K562 (cell line): ENCODE data around the gene PRKG1. TPM values are rescaled to one million over a fixed set of nuclear protein-coding genes. Genes with fewer than 3 reads are reported as not detected.

Experiments used
- ATAC-seq: fragments of 200-7000 bp; cut with Tn5 transposase; 3 replicates; pipeline ENCODE4 v1.9.1; 2020; ENCODE audit warnings: moderate library complexity
- BruUV-seq: library from RNA; stranded (reverse); fragments of 400-500 nt; replicated peaks from 2 replicates; lab custom pipeline; 2021; lab: Mats Ljungman, UMichigan
- CTCF ChIA-PET: fragments of 300-600 bp; formaldehyde crosslinking; extraction: SDS; loops from one replicate; lab custom pipeline; 2021; ENCODE audit warnings: low intra/inter-chr PET ratio; lab: Yijun Ruan, JAX
- POLR2A ChIA-PET: fragments of 300-600, 350-650 bp; sonication (Branson Sonifier 250); formaldehyde crosslinking; extraction: SDS; loops from one replicate; lab custom pipeline; 2021; ENCODE audit warnings: antibody characterized with exemption, inconsistent platforms; lab: Yijun Ruan, JAX
- DNase-seq, 4 experiments: peaks; one replicate each; pipeline versions ENCODE4 v3.0.0 to v3.0.0-alpha.2; 2011 to 2018; ENCODE audit warnings: low spot score in 3 of 4, mixed read lengths in 3 of 4; ENCODE audit errors: extremely low read depth in 1 of 4
- FAIRE-seq: peaks from 2 replicates; lab custom pipeline; 2011; peaks lifted over from hg19 to GRCh38; lab: Jason Lieb, UNC
- H2AFZ ChIP-seq: 2 replicates; pipeline ENCODE4 v1.6.0; 2011; ENCODE audit warnings: low read depth, low read length, control low read depth, inconsistent platforms
- H3K27ac ChIP-seq: fragments of 200-600 bp; 3 replicates; pipeline ENCODE4 v1.8.0; 2011; ENCODE audit warnings: low read depth, mild to moderate bottlenecking, control low read depth, inconsistent platforms, low read length, moderate library complexity, mixed read lengths; ENCODE audit errors: extremely low read depth
- H3K27me3 ChIP-seq, 2 experiments: fragments of 300-600 bp in 1 of 2; 2 replicates in 1 of 2; 3 replicates in 1 of 2; pipeline versions ENCODE4 v1.6.0 to v1.8.0; 2011; ENCODE audit warnings: inconsistent platforms in 2 of 2, low read length in 2 of 2, mild to moderate bottlenecking in 1 of 2, mixed read lengths in 1 of 2, moderate library complexity in 1 of 2; ENCODE audit not compliant: control insufficient read depth in 2 of 2, insufficient read depth in 2 of 2
- H3K36me3 ChIP-seq: fragments of 300-600 bp; 3 replicates; pipeline ENCODE4 v1.8.0; 2011; ENCODE audit warnings: mild to moderate bottlenecking, low read length, inconsistent platforms; ENCODE audit not compliant: control insufficient read depth, insufficient read depth
- H3K4me1 ChIP-seq, 2 experiments: fragments of 200-600 bp in 1 of 2; replicated peaks in 1 of 2; 2 replicates in 1 of 2; 3 replicates in 1 of 2; pipeline versions ENCODE4 v1.5.1 to v1.8.0; 2011; ENCODE audit warnings: inconsistent platforms in 2 of 2, low read length in 2 of 2, mild to moderate bottlenecking in 1 of 2, mixed read lengths in 1 of 2, moderate library complexity in 1 of 2; ENCODE audit not compliant: control insufficient read depth in 2 of 2, insufficient read depth in 2 of 2
- H3K4me2 ChIP-seq: 2 replicates; pipeline ENCODE4 v1.6.1; 2011; ENCODE audit warnings: low read length, control low read depth, inconsistent platforms, mixed read lengths; ENCODE audit not compliant: insufficient read depth
- H3K4me3 ChIP-seq: fragments of 200-600 bp; sonication (generic), shearing (Covaris generic); 2 replicates; pipeline ENCODE4 v1.5.1; 2016; ENCODE audit warnings: control low read depth, inconsistent platforms
- H3K79me2 ChIP-seq: fragments of 200-600 bp; 3 replicates; pipeline ENCODE4 v1.8.0; 2011; ENCODE audit warnings: low read length, inconsistent platforms; ENCODE audit not compliant: control insufficient read depth, insufficient read depth
- H3K9ac ChIP-seq, 2 experiments: 2 replicates each; pipeline versions ENCODE4 v1.6.0 to v1.6.1; 2011; ENCODE audit warnings: low read depth in 2 of 2, low read length in 2 of 2, control low read depth in 1 of 2, inconsistent platforms in 1 of 2, mild to moderate bottlenecking in 1 of 2, mixed read lengths in 1 of 2; ENCODE audit not compliant: insufficient read depth in 1 of 2
- H3K9me1 ChIP-seq: one replicate; pipeline ENCODE4 v1.6.0; 2011; ENCODE audit warnings: inconsistent platforms, mild to moderate bottlenecking, low read length, moderate library complexity; ENCODE audit not compliant: control insufficient read depth, insufficient read depth
- H3K9me3 ChIP-seq: replicated peaks from 2 replicates; pipeline ENCODE4 v1.5.1; 2011; ENCODE audit warnings: low read depth, low read length, inconsistent platforms; ENCODE audit not compliant: control insufficient read depth, insufficient read depth
- H4K20me1 ChIP-seq: replicated peaks from 2 replicates; pipeline ENCODE4 v1.6.1; 2011; ENCODE audit warnings: low read length, inconsistent platforms, mixed read lengths; ENCODE audit not compliant: control insufficient read depth, insufficient read depth
- CC2D1A ChIP-seq: fragments of 450-650 bp; IDR thresholded peaks from 2 replicates; pipeline ENCODE4 v1.6.1; 2017; ENCODE audit warnings: mild to moderate bottlenecking
- ELF4 ChIP-seq: fragments of 450-650 bp; formaldehyde crosslinking; IDR thresholded peaks from 2 replicates; pipeline ENCODE4 v1.4.0; 2022; ENCODE audit warnings: missing genetic modification characterization
- HDAC2 ChIP-seq: fragments of 450-650 bp; IDR thresholded peaks from 2 replicates; pipeline ENCODE4 v1.6.1; 2016; ENCODE audit warnings: mild to moderate bottlenecking
- HMGN3 ChIP-seq: IDR thresholded peaks from 2 replicates; pipeline ENCODE4 v1.6.1; 2011; ENCODE audit warnings: borderline replicate concordance, low read depth, mild to moderate bottlenecking, mixed read lengths, low read length; ENCODE audit not compliant: insufficient read length; ENCODE audit errors: extremely low read depth
- HNRNPLL ChIP-seq: fragments of 200-400 bp; formaldehyde crosslinking; IDR thresholded peaks from 2 replicates; pipeline ENCODE4 v1.6.1; 2017; ENCODE audit warnings: low read length, low read depth, mild to moderate bottlenecking; ENCODE audit not compliant: poor library complexity, severe bottlenecking
- MAFK ChIP-seq: IDR thresholded peaks from 2 replicates; pipeline ENCODE4 v1.6.1; 2011; ENCODE audit warnings: low read length, improper control_type of control experiment
- MIER1 ChIP-seq: fragments of 450-650 bp; IDR thresholded peaks from 2 replicates; pipeline ENCODE4 v1.6.1; 2016; ENCODE audit warnings: antibody characterized with exemption, mild to moderate bottlenecking, low read depth
- NR4A1 ChIP-seq, 2 experiments: fragments of 250-450 bp in 1 of 2; fragments of 450-650 bp in 1 of 2; sonication (Bioruptor Pico) in 1 of 2; IDR thresholded peaks; 2 replicates each; pipeline versions ENCODE4 v1.4.0 to v1.6.1; 2016 to 2020; ENCODE audit warnings: mild to moderate bottlenecking in 2 of 2, missing compliant biosample characterization in 1 of 2, missing genetic modification characterization in 1 of 2, moderate library complexity in 1 of 2
- POLR3A ChIP-seq: IDR thresholded peaks from 2 replicates; pipeline ENCODE4 v1.6.1; 2011; ENCODE audit warnings: borderline replicate concordance, mild to moderate bottlenecking, moderate library complexity; ENCODE audit not compliant: insufficient read length, insufficient read depth; ENCODE audit errors: extremely low read depth
- RAD21 ChIP-seq, 2 experiments: fragments of 250-450 bp in 1 of 2; fragments of 450-650 bp in 1 of 2; sonication (Bioruptor Pico) in 1 of 2; formaldehyde crosslinking in 1 of 2; IDR thresholded peaks in 1 of 2; conservative IDR thresholded peaks in 1 of 2; 2 replicates each; pipeline versions ENCODE4 v1.4.0 to v1.8.0; 2020 to 2022; ENCODE audit warnings: mild to moderate bottlenecking in 2 of 2, moderate library complexity in 1 of 2
- WGBS: fragments of 100-300 bp; shearing (Covaris generic); methylation state at CpG from one replicate; pipeline ENCODE4 v1.1.6; 2016; ENCODE audit warnings: low coverage, mixed read lengths; ENCODE audit not compliant: insufficient coverage; ENCODE audit errors: missing lambda C conversion rate; 5-methylcytosine and 5-hydroxymethylcytosine counted together
- in situ Hi-C: fragments of 300-500 bp; cut with MboI; formaldehyde crosslinking; loops from 4 replicates; pipeline ENCODE4 v1.15.0; 2018; ENCODE audit warnings: inconsistent platforms, mixed read lengths
- intact Hi-C: fragments of 100-400 bp; cut with micrococcal nuclease; formaldehyde crosslinking; loops from 2 replicates; pipeline ENCODE4 v1.14.2; 2022
- polyA plus RNA-seq, 8 experiments: library from polyadenylated mRNA; depleted of rRNA in 4 of 8; stranded (reverse) in 5 of 8; unstranded in 3 of 8; fragments of >200 nt; fragmentation: Nextera tagmentation in 2 of 8; fragmentation: Illumina TruSeq in 1 of 8; extraction: Ambion mirVana in 2 of 8; extraction: Trizol in 1 of 8; gene quantifications; 2 replicates each; pipeline versions ENCODE4 v1.2.1 to v1.2.3, GENCODE V29; 2011 to 2014; ENCODE audit warnings: inconsistent platforms in 1 of 8, missing spikeins in 1 of 8
- total RNA-seq, 7 experiments: library from RNA; depleted of rRNA in 6 of 7; stranded (reverse); fragments of >200 nt in 6 of 7; fragmentation: Illumina TruSeq in 2 of 7; extraction: Trizol in 2 of 7; gene quantifications; 2 replicates each; pipeline versions ENCODE4 v1.2.1 to v1.2.3, GENCODE V29; 2011 to 2021; ENCODE audit warnings: low replicate concordance in 1 of 7
- TF ChIP-seq, protein P1 (sequence below): fragments of 250-450 bp; sonication (Bioruptor Pico); IDR thresholded peaks from 2 replicates; pipeline ENCODE4 v1.4.0; 2020; ENCODE audit warnings: borderline replicate concordance

The PRKG1 gene
- total and polyA plus RNA-seq, 9 of the 15 experiments (the other 6 are each of a cell fraction or from before 2014, with no cell fraction given): 0.22 TPM; not detected in 8

DNA sequence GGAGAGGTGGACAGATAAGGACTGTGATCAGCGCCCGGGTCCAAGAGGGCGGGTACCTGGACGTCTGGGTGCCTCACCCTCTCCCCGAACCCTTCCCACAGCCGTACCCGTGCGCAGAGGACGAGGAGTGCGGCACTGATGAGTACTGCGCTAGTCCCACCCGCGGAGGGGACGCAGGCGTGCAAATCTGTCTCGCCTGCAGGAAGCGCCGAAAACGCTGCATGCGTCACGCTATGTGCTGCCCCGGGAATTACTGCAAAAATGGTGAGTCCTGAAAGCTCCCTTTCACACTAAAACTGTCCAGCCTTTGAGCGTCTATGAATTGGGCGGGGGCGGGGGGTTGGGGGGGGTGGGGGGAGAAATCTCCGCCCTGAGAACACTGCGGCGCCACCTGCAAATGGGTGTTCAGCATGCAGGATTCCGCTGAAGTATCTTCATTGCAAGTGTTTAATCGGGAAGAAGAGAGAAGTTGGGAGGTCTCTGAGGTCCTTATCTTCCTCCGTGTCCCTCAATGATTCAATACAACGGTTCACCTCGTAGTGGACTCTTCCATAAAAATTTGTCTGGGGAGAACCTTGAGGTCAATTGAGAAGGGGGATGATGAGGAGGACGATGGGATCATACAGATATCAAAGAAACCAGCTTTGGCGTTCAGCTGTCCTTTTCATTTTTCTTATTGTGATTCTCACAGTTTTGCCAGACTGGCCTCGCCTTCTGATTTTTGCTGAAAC lies 1240.7 kb downstream of the PRKG1 start:
- CTCF ChIA-PET: no interaction called here
- DNase-seq (no peak), ATAC-seq (no peak), FAIRE-seq (no peak)
- Histone ChIP-seq H3K27ac (no peak overlapping the region), H3K36me3 (no peaks in the 10 kb centered on the region), H3K9me3 (no peaks in the 10 kb centered on the region; the same call in 1 of the 2 replicates), H3K4me2 (no peak overlapping the region), H2AFZ (no peak overlapping the region), H3K9me1 (no peaks in the 10 kb centered on the region), H3K79me2 (no peaks in the 10 kb centered on the region), H4K20me1 (no peaks in the 10 kb centered on the region), H3K4me3 (no peak overlapping the region), H3K27me3 (no peaks in the 10 kb centered on the region), H3K4me1 (peaks cover 0 to 3% of the 10 kb centered on the region in 2 experiments; a peak in 1 of 5 replicates), H3K9ac (no peak overlapping the region)
- in situ Hi-C loops (no loop called here), intact Hi-C loops (loop anchor here (5.0 kb wide), 1 partner anchor 172 kb away; no protein-coding TSS in a partner anchor)
- BruUV-seq: no TSS peak
- POLR2A ChIA-PET: no interaction called here
- TF ChIP-seq ELF4 (CRISPR knock-in tag) (no peak), MAFK (no peak), NR4A1 (CRISPR knock-in tag; IDR thresholded peaks at IDR 0.05) (no peak), NR4A1 (tag; IDR thresholded peaks at IDR 0.05) (no peak), HDAC2 (no peak)
- 23% methylated on average over 27 of the region's 36 CpGs for WGBS

DNA sequence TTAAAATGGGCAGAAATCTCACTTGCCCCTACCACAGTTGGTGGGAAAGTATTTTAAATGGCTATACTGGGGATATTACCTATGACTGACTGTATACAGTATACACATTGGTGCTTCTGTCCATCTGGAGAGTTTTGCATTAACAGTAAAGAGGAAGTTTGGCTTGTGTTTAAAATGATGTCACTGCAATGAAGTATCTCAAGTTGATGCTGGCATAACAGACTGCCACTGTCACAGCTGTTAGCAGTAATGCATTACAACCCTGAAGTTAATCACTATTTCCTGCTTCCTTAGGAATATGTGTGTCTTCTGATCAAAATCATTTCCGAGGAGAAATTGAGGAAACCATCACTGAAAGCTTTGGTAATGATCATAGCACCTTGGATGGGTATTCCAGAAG lies 1241.7 kb downstream of the PRKG1 start:
- H3K27me3 ChIP-seq: no peaks in the 10 kb centered on the region
- no peak for ATAC-seq
- H3K9me3 ChIP-seq: no peaks in the 10 kb centered on the region; the same call in 1 of the 2 replicates
- no peaks in the 10 kb centered on the region for H4K20me1 ChIP-seq
- ChIA-PET POLR2A (no interaction called here), CTCF (no interaction called here)
- H3K9me1 ChIP-seq: no peaks in the 10 kb centered on the region
- H3K9ac ChIP-seq: no peak overlapping the region
- no peak overlapping the region for H3K27ac ChIP-seq
- FAIRE-seq: no peak
- H3K4me2 ChIP-seq: no peak overlapping the region
- H3K79me2 ChIP-seq: no peaks in the 10 kb centered on the region
- no peak for DNase-seq
- peaks cover 0 to 3% of the 10 kb centered on the region in 2 experiments; a peak in 1 of 5 replicates for H3K4me1 ChIP-seq
- no peaks in the 10 kb centered on the region for H3K36me3 ChIP-seq
- 0% methylated on average over 1 of the region's 1 CpG for WGBS
- H3K4me3 ChIP-seq: no peak overlapping the region
- intact Hi-C loops (no loop called here), in situ Hi-C loops (no loop called here)
- no TSS peak for BruUV-seq
- no peak overlapping the region for H2AFZ ChIP-seq
- TF ChIP-seq MIER1 (no peak), CC2D1A (no peak), HNRNPLL (no peak), POLR3A (no peak), RAD21 (CRISPR knock-in tag; conservative IDR thresholded peaks at IDR 0.05 in 1 of 2, IDR thresholded peaks at IDR 0.05 in 1 of 2) (no peak), HMGN3 (no peak)
- TF ChIP-seq, protein P1, sequence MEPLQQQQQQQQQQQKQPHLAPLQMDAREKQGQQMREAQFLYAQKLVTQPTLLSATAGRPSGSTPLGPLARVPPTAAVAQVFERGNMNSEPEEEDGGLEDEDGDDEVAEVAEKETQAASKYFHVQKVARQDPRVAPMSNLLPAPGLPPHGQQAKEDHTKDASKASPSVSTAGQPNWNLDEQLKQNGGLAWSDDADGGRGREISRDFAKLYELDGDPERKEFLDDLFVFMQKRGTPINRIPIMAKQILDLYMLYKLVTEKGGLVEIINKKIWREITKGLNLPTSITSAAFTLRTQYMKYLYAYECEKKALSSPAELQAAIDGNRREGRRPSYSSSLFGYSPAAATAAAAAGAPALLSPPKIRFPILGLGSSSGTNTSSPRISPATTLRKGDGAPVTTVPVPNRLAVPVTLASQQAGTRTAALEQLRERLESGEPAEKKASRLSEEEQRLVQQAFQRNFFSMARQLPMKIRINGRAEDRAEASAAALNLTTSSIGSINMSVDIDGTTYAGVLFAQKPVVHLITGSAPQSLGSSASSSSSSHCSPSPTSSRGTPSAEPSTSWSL (CRISPR knock-in tag): no peak
